Measurements from ENCODE around the gene IDH3G. TPM values are rescaled to one million over a fixed set of nuclear protein-coding genes. Genes with fewer than 3 reads are reported as not detected.

Gene IDH3G
- total RNA-seq (ENCODE audit: low replicate concordance) = 40.3 and 50.6 TPM in 2 replicates

GRCh38 chrX:153794018-153794896 lies at the start of gene IDH3G, which contains the start of gene SSR4:
Gene IDH3G, minus strand, starts transcription at chrX:153794375. Its CDS starts 49 bp downstream, at chrX:153794326.
Gene SSR4, plus strand, starts transcription at chrX:153794668. Its CDS starts 20 bp downstream, at chrX:153794688.
- Histone ChIP-seq H3K27me3 (no peaks in the 10 kb centered on the region), H3K36me3 (no peaks in the 10 kb centered on the region), H3K4me3 (peak within 1 kb of the TSS; percentile 70), H3F3A (ENCODE audit: low read depth) (no peaks in the 10 kb centered on the region), H4K20me1 (ENCODE audit: low read depth) (no peaks in the 10 kb centered on the region), H3K9me3 (ENCODE audit: low read depth) (no peaks in the 10 kb centered on the region), H3K9ac (peak within 1 kb of the TSS; percentile 73), H3K4me2 (peak within 1 kb of the TSS; percentile 90), H2AFZ (replicated peaks) (no peak within 1 kb of the TSS), H3K79me2 (ENCODE audit: low read depth) (peaks cover 42% of the 10 kb centered on the region), H3K27ac (peak within 1 kb of the TSS; percentile 77), H3K4me1 (peaks cover 3% of the 10 kb centered on the region)
- Mint-ChIP-seq H3K27ac (peak within 1 kb of the TSS; percentile 91), H3K36me3 (no peaks in the 10 kb centered on the region), H3K27me3 (ENCODE audit: insufficient read depth, low read depth) (no peaks in the 10 kb centered on the region), H3K4me1 (peaks cover 13% of the 10 kb centered on the region), H3K4me3 (peak within 1 kb of the TSS; percentile 94), H3K9me3 (peaks cover 28% of the 10 kb centered on the region)
- peak; percentile 97 for DNase-seq (ENCODE audit: low spot score)
- no peak for TF ChIP-seq EZH2phosphoT487 (IDR thresholded peaks at IDR 0.05)
- peak; percentile 32 for TF ChIP-seq CTCF (IDR thresholded peaks at IDR 0.05)

- H3K4me2 ChIP-seq = no peak overlapping the region
- H3K79me2 ChIP-seq (ENCODE audit: low read depth) = no peaks in the 10 kb centered on the region
- no peak for DNase-seq (ENCODE audit: low spot score)
- H3K9ac ChIP-seq = no peak overlapping the region
- no peaks in the 10 kb centered on the region for H3K4me1 ChIP-seq
- no peak overlapping the region for H3K4me3 ChIP-seq
- Mint-ChIP-seq H3K27me3 (ENCODE audit: insufficient read depth, low read depth) (peaks cover 2% of the 10 kb centered on the region), H3K27ac (no peak overlapping the region), H3K36me3 (no peaks in the 10 kb centered on the region), H3K4me1 (no peaks in the 10 kb centered on the region), H3K9me3 (peaks cover 28% of the 10 kb centered on the region), H3K4me3 (no peak overlapping the region)
- no peaks in the 10 kb centered on the region for H3F3A ChIP-seq (ENCODE audit: low read depth)
- H4K20me1 ChIP-seq (ENCODE audit: low read depth) = no peaks in the 10 kb centered on the region
- H3K9me3 ChIP-seq (ENCODE audit: low read depth) = no peaks in the 10 kb centered on the region
- TF ChIP-seq CTCF (IDR thresholded peaks at IDR 0.05) (no peak), EZH2phosphoT487 (IDR thresholded peaks at IDR 0.05) (no peak), EZH2 (IDR thresholded peaks at IDR 0.05) (no peak)
- H3K36me3 ChIP-seq = no peaks in the 10 kb centered on the region
- no peak overlapping the region for H3K27ac ChIP-seq
- H2AFZ ChIP-seq (replicated peaks) = no peak overlapping the region
- H3K27me3 ChIP-seq = peaks cover 22% of the 10 kb centered on the region
Measured at GRCh38 chrX:153836921-153837320, 42.7 kb upstream of the IDH3G start.

GRCh38 chrX:153832728-153833127 lies 38.6 kb upstream of the IDH3G start:
- no peak overlapping the region for H2AFZ ChIP-seq (replicated peaks)
- DNase-seq (ENCODE audit: low spot score) = peak; percentile 37

More at GRCh38 chrX:153832728-153833127, 38.6 kb upstream of the IDH3G start:
- H3K4me3 Mint-ChIP-seq = no peak overlapping the region
- peaks cover under 1% of the 10 kb centered on the region for H3K4me1 Mint-ChIP-seq
- H3K27ac Mint-ChIP-seq = no peak overlapping the region
- Histone ChIP-seq H3K4me2 (no peak overlapping the region), H3K9me3 (ENCODE audit: low read depth) (no peaks in the 10 kb centered on the region), H3K4me3 (no peak overlapping the region), H3K27me3 (peaks cover 49% of the 10 kb centered on the region), H3K36me3 (no peaks in the 10 kb centered on the region), H3K4me1 (no peaks in the 10 kb centered on the region), H3K79me2 (ENCODE audit: low read depth) (no peaks in the 10 kb centered on the region), H3K27ac (no peak overlapping the region), H3F3A (ENCODE audit: low read depth) (peaks cover 15% of the 10 kb centered on the region), H4K20me1 (ENCODE audit: low read depth) (peaks cover 8% of the 10 kb centered on the region), H3K9ac (no peak overlapping the region)
- peaks cover 28% of the 10 kb centered on the region for H3K9me3 Mint-ChIP-seq
- H3K36me3 Mint-ChIP-seq = peaks cover under 1% of the 10 kb centered on the region
- H3K27me3 Mint-ChIP-seq (ENCODE audit: insufficient read depth, low read depth) = peaks cover 6% of the 10 kb centered on the region
- TF ChIP-seq EZH2phosphoT487 (IDR thresholded peaks at IDR 0.05) = no peak
- no peak for TF ChIP-seq CTCF (IDR thresholded peaks at IDR 0.05)
- TF ChIP-seq EZH2 (IDR thresholded peaks at IDR 0.05) = no peak

Measured in neural progenitor cell (in vitro differentiated cells).